ENCODE data around the gene PON2. TPM values are rescaled to one million over a fixed set of nuclear protein-coding genes. Genes with fewer than 3 reads are reported as not detected.

PON2 gene
- total RNA-seq, 1 experiment from 2014 or later: 50.3 TPM

DNA sequence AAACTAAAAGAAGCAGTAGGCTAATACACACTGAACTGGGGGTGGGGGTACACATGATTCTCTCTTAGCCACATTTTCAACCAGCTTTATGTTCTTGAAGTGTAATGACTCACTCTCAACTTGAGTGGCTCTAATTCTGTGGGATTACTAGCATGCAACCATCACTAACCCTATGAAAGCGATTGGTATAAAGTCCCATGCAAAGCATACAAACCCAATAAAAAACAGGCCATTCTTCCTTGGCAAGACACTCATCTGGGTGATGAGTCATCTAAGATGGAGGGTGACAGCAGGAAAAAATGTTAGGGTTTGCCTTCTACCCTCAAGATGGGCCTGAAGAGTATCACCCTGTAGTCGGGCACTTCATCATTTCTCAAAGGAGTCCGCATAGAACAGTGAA lies 23.8 kb downstream of the PON2 start:
- Histone ChIP-seq H3K9me3 (ENCODE audit: insufficient read depth, low read depth) (no peaks in the 10 kb centered on the region), H3F3A (ENCODE audit: insufficient read depth, low read depth) (no peaks in the 10 kb centered on the region), H3K36me3 (ENCODE audit: low read depth) (no peaks in the 10 kb centered on the region), H3K4me3 (no peak overlapping the region), H3K79me2 (ENCODE audit: low read depth) (no peaks in the 10 kb centered on the region), H3K27ac (no peak overlapping the region), H3K4me2 (no peak overlapping the region), H3K27me3 (ENCODE audit: insufficient read depth, low read depth) (no peaks in the 10 kb centered on the region), H3K9me2 (ENCODE audit: insufficient read depth) (no peaks in the 10 kb centered on the region), H2AFZ (no peak overlapping the region), H4K20me1 (ENCODE audit: insufficient read depth) (no peaks in the 10 kb centered on the region), H3K4me1 (replicated peaks; ENCODE audit: insufficient read depth) (no peaks in the 10 kb centered on the region)
- no peak for TF ChIP-seq EZH2 (IDR thresholded peaks at IDR 0.05; ENCODE audit: low read depth)
- TF ChIP-seq, protein P1, sequence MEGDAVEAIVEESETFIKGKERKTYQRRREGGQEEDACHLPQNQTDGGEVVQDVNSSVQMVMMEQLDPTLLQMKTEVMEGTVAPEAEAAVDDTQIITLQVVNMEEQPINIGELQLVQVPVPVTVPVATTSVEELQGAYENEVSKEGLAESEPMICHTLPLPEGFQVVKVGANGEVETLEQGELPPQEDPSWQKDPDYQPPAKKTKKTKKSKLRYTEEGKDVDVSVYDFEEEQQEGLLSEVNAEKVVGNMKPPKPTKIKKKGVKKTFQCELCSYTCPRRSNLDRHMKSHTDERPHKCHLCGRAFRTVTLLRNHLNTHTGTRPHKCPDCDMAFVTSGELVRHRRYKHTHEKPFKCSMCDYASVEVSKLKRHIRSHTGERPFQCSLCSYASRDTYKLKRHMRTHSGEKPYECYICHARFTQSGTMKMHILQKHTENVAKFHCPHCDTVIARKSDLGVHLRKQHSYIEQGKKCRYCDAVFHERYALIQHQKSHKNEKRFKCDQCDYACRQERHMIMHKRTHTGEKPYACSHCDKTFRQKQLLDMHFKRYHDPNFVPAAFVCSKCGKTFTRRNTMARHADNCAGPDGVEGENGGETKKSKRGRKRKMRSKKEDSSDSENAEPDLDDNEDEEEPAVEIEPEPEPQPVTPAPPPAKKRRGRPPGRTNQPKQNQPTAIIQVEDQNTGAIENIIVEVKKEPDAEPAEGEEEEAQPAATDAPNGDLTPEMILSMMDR (conservative IDR thresholded peaks at IDR 0.05): no peak
- BruUV-seq (replicated peaks): no TSS peak
- no peak for DNase-seq
- POLR2A ChIA-PET (ENCODE audit: unreplicated experiment): no interaction called here
- CTCF ChIA-PET: no interaction called here
- intact Hi-C loops (cut with micrococcal nuclease; ENCODE audit: unreplicated experiment): no loop called here

DNA sequence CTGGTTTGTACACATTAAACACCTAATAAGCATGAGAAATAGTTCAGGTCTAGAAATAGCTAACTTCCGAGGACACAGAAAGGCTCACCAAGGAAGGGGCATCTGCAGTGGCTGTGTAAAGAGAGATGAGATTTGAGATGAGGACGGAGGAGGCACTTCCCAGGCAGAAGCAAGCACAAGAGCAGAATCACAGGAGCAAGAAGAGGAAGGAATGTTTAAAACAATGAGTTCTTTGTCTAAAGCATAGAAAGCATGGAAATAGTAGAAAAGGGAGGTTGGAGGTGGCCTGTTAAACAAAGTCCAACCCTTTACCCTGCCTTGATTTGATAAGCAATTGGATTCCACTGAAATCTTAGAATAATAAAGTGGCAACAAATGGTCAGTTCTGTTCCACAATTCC lies 27.1 kb downstream of the PON2 start:
- no peak overlapping the region for H2AFZ ChIP-seq
- no peaks in the 10 kb centered on the region for H3K4me1 ChIP-seq (replicated peaks; ENCODE audit: insufficient read depth)
- no TSS peak for BruUV-seq (replicated peaks)
- H3F3A ChIP-seq (ENCODE audit: insufficient read depth, low read depth): no peaks in the 10 kb centered on the region
- TF ChIP-seq EZH2 (IDR thresholded peaks at IDR 0.05; ENCODE audit: low read depth): no peak
- TF ChIP-seq, protein P1 (conservative IDR thresholded peaks at IDR 0.05): no peak
- CTCF ChIA-PET: no interaction called here
- POLR2A ChIA-PET (ENCODE audit: unreplicated experiment): no interaction called here
- H4K20me1 ChIP-seq (ENCODE audit: insufficient read depth): no peaks in the 10 kb centered on the region
- H3K36me3 ChIP-seq (ENCODE audit: low read depth): no peaks in the 10 kb centered on the region
- intact Hi-C loops (cut with micrococcal nuclease; ENCODE audit: unreplicated experiment): no loop called here
- no peak overlapping the region for H3K4me3 ChIP-seq
- DNase-seq: no peak
- no peaks in the 10 kb centered on the region for H3K9me2 ChIP-seq (ENCODE audit: insufficient read depth)
- no peaks in the 10 kb centered on the region for H3K79me2 ChIP-seq (ENCODE audit: low read depth)
- H3K9me3 ChIP-seq (ENCODE audit: insufficient read depth, low read depth): no peaks in the 10 kb centered on the region
- H3K4me2 ChIP-seq: no peak overlapping the region
- no peak overlapping the region for H3K27ac ChIP-seq
- no peaks in the 10 kb centered on the region for H3K27me3 ChIP-seq (ENCODE audit: insufficient read depth, low read depth)

DNA sequence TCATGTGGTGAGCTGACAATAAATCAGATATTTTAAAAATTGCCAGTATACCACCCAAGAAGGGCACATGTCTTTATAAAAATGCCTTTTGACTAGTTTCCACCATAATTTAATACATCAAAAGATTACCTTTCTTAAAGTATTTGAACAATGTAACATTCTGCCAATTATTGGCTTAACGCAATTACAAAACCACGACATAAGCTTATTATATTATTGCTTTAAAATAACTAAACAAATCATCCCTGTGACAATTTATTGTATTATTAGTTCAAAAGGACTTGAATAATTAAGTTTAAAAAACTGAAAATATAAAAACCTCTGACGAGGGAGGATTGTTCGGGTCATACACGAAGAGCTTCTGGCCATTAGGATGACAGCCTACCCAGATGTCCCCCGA lies 29.0 kb downstream of the PON2 start:
- Histone ChIP-seq H3K4me3 (no peak overlapping the region), H3K4me2 (no peak overlapping the region), H3F3A (ENCODE audit: insufficient read depth, low read depth) (no peaks in the 10 kb centered on the region), H3K9me2 (ENCODE audit: insufficient read depth) (no peaks in the 10 kb centered on the region), H2AFZ (no peak overlapping the region), H3K36me3 (ENCODE audit: low read depth) (no peaks in the 10 kb centered on the region), H3K27ac (no peak overlapping the region), H3K79me2 (ENCODE audit: low read depth) (no peaks in the 10 kb centered on the region), H3K4me1 (replicated peaks; ENCODE audit: insufficient read depth) (no peaks in the 10 kb centered on the region), H4K20me1 (ENCODE audit: insufficient read depth) (0 out of 2 replicates have a peak, but pooled peaks cover 3% of the 10 kb centered on the region), H3K27me3 (ENCODE audit: insufficient read depth, low read depth) (no peaks in the 10 kb centered on the region), H3K9me3 (ENCODE audit: insufficient read depth, low read depth) (no peaks in the 10 kb centered on the region)
- ChIA-PET CTCF (no interaction called here), POLR2A (ENCODE audit: unreplicated experiment) (no interaction called here)
- DNase-seq: no peak
- no TSS peak for BruUV-seq (replicated peaks)
- intact Hi-C loops (cut with micrococcal nuclease; ENCODE audit: unreplicated experiment): no loop called here
- TF ChIP-seq, protein P1 (conservative IDR thresholded peaks at IDR 0.05): no peak
- no peak for TF ChIP-seq EZH2 (IDR thresholded peaks at IDR 0.05; ENCODE audit: low read depth)
